WTC11 (cell line): ENCODE results near the gene FBXO36. TPM values are rescaled to one million over a fixed set of nuclear protein-coding genes. Genes with fewer than 3 reads are reported as not detected.

Experiments
- ATAC-seq: fragments of 200-7000 bp; cut with Tn5 transposase; 2 replicates; pipeline ENCODE4 v1.10.0; 2021; ENCODE audit warnings: mild to moderate bottlenecking, moderate library complexity
- CTCF ChIA-PET: fragments of 300-600 bp; sonication (Branson Sonifier 250); formaldehyde crosslinking; loops from one replicate; lab custom pipeline; 2021; ENCODE audit warnings: antibody characterized with exemption; lab: Charles Lee
- POLR2A ChIA-PET: fragments of 350-600 bp; sonication (Branson Sonifier 250); formaldehyde crosslinking; loops from one replicate; lab custom pipeline; 2021; ENCODE audit warnings: antibody characterized with exemption; lab: Charles Lee
- DNase-seq: peaks from one replicate; pipeline ENCODE4 v3.0.0; 2021; ENCODE audit warnings: low spot score
- H3K27ac Mint-ChIP-seq: 2 replicates; pipeline ENCODE4 v1.8.0; 2021; ENCODE audit warnings: mixed read lengths
- H3K27me3 Mint-ChIP-seq: 2 replicates; pipeline ENCODE4 v1.8.0; 2021; ENCODE audit warnings: low read depth, mild to moderate bottlenecking, moderate library complexity, mixed read lengths
- H3K36me3 Mint-ChIP-seq: 2 replicates; pipeline ENCODE4 v1.8.0; 2021; ENCODE audit warnings: mixed read lengths
- H3K4me1 Mint-ChIP-seq: 2 replicates; pipeline ENCODE4 v1.8.0; 2022; ENCODE audit warnings: mixed read lengths
- H3K4me3 Mint-ChIP-seq: 2 replicates; pipeline ENCODE4 v1.8.0; 2021; ENCODE audit warnings: mild to moderate bottlenecking, moderate library complexity, mixed read lengths
- H3K9me3 Mint-ChIP-seq: 2 replicates; pipeline ENCODE4 v1.8.0; 2021; ENCODE audit warnings: mixed read lengths
- E2F4 ChIP-seq: sonication (generic); formaldehyde crosslinking; IDR thresholded peaks from 2 replicates; pipeline ENCODE4 v1.8.1; 2022; ENCODE audit warnings: low read depth, mild to moderate bottlenecking, moderate library complexity, missing genetic modification reagents, borderline replicate concordance
- FOXP4 ChIP-seq: sonication (generic); formaldehyde crosslinking; IDR thresholded peaks from 2 replicates; pipeline ENCODE4 v1.8.0; 2022; ENCODE audit warnings: mild to moderate bottlenecking, missing genetic modification reagents
- GABPB1 ChIP-seq: sonication (generic); formaldehyde crosslinking; IDR thresholded peaks from 2 replicates; pipeline ENCODE4 v1.8.1; 2023; ENCODE audit warnings: mild to moderate bottlenecking, missing genetic modification reagents
- GTF2I ChIP-seq: fragments of 250-450 bp; sonication (Bioruptor Pico); conservative IDR thresholded peaks from 2 replicates; pipeline ENCODE4 v1.4.0; 2021; ENCODE audit warnings: mild to moderate bottlenecking
- JAZF1 ChIP-seq: fragments of 250-450 bp; sonication (Bioruptor Pico); IDR thresholded peaks from 2 replicates; pipeline ENCODE4 v1.9.0; 2021; ENCODE audit warnings: moderate library complexity, mild to moderate bottlenecking, inconsistent platforms
- MXD4 ChIP-seq: fragments of 250-450 bp; sonication (Bioruptor Pico); IDR thresholded peaks from 2 replicates; pipeline ENCODE4 v1.8.0; 2021; ENCODE audit warnings: mild to moderate bottlenecking, moderate library complexity, borderline replicate concordance
- NFE2L1 ChIP-seq: sonication (generic); formaldehyde crosslinking; IDR thresholded peaks from 2 replicates; pipeline ENCODE4 v1.8.1; 2023; ENCODE audit warnings: missing genetic modification reagents
- NR3C1 ChIP-seq: sonication (generic); formaldehyde crosslinking; conservative IDR thresholded peaks from 2 replicates; pipeline ENCODE4 v1.8.1; 2023; ENCODE audit warnings: low read depth, mild to moderate bottlenecking, missing genetic modification reagents
- PREB ChIP-seq: sonication (generic); formaldehyde crosslinking; IDR thresholded peaks from 2 replicates; pipeline ENCODE4 v1.8.1; 2022; ENCODE audit warnings: mild to moderate bottlenecking, missing genetic modification reagents, moderate library complexity, borderline replicate concordance
- SP1 ChIP-seq: sonication (generic); formaldehyde crosslinking; conservative IDR thresholded peaks from 2 replicates; pipeline ENCODE4 v1.8.1; 2022; ENCODE audit warnings: missing genetic modification reagents
- TEAD4 ChIP-seq: sonication (generic); formaldehyde crosslinking; IDR thresholded peaks from 2 replicates; pipeline ENCODE4 v1.8.0; 2022; ENCODE audit warnings: mild to moderate bottlenecking, missing genetic modification reagents
- TP53 ChIP-seq: sonication (generic); formaldehyde crosslinking; IDR thresholded peaks from 2 replicates; pipeline ENCODE4 v1.8.1; 2023; ENCODE audit warnings: mild to moderate bottlenecking, missing genetic modification reagents
- ZNF263 ChIP-seq: sonication (generic); formaldehyde crosslinking; IDR thresholded peaks from 2 replicates; pipeline ENCODE4 v1.8.1; 2022; ENCODE audit warnings: low read depth, mild to moderate bottlenecking, moderate library complexity, missing genetic modification reagents
- ZNF317 ChIP-seq: sonication (generic); formaldehyde crosslinking; IDR thresholded peaks from 2 replicates; pipeline ENCODE4 v1.8.1; 2023; ENCODE audit warnings: low read depth, mild to moderate bottlenecking, moderate library complexity, missing genetic modification reagents, borderline replicate concordance
- ZNF396 ChIP-seq: fragments of 250-450 bp; sonication (Bioruptor Pico); IDR thresholded peaks from 2 replicates; pipeline ENCODE4 v1.8.0; 2021; ENCODE audit warnings: mild to moderate bottlenecking, moderate library complexity, borderline replicate concordance
- ZNF425 ChIP-seq: fragments of 250-450 bp; sonication (Bioruptor Pico); conservative IDR thresholded peaks from 2 replicates; pipeline ENCODE4 v1.9.0; 2021; ENCODE audit warnings: mild to moderate bottlenecking
- total RNA-seq: library from RNA; stranded (reverse); gene quantifications from 3 replicates; pipeline ENCODE4 v1.2.3, GENCODE V29; 2021
- TF ChIP-seq, protein P1 (sequence below): sonication (generic); formaldehyde crosslinking; IDR thresholded peaks from 2 replicates; pipeline ENCODE4 v1.8.0; 2022; ENCODE audit warnings: missing genetic modification reagents
- TF ChIP-seq, protein P2 (sequence below): fragments of 250-450 bp; sonication (Bioruptor Pico); IDR thresholded peaks from 2 replicates; pipeline ENCODE4 v2.1.2; 2022; ENCODE audit warnings: mild to moderate bottlenecking, moderate library complexity
- TF ChIP-seq, protein P3 (sequence below): fragments of 250-450 bp; sonication (Bioruptor Pico); IDR thresholded peaks from 2 replicates; pipeline ENCODE4 v1.9.0; 2021; ENCODE audit warnings: mild to moderate bottlenecking
- TF ChIP-seq, protein P4 (sequence below): fragments of 250-450 bp; sonication (Bioruptor Pico); IDR thresholded peaks from 2 replicates; pipeline ENCODE4 v1.9.0; 2021; ENCODE audit warnings: mild to moderate bottlenecking

Gene FBXO36
- total RNA-seq, 1 experiment from 2014 or later, result 5.3 TPM

DNA sequence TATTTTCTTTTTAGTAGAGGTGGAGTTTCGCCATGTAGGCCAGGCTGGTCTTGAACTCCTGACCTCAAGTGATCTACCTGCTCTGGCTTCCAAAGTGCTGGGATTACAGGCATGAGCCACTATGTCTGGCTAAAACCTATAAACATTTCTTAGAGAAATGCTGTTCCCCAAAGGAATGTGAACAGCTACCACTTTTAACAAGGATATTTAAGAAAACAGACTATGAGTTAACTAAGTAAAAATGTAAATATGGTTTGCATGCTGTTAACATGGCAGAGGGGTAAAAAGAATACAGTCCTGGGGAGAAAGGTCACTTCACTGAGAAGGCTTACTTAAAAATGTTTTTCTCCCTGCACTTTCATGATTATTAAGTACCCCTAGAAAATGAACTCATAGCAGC, 89.3 kb downstream of the FBXO36 start:
- TF ChIP-seq GTF2I (CRISPR knock-in tag) (no peak), ZNF396 (CRISPR knock-in tag) (no peak), TP53 (no peak), SP1 (no peak), MXD4 (no peak), GABPB1 (CRISPR knock-in tag) (no peak), PREB (CRISPR knock-in tag) (no peak), JAZF1 (no peak), ZNF425 (CRISPR knock-in tag) (no peak), NR3C1 (CRISPR knock-in tag) (no peak)
- TF ChIP-seq, protein P1, sequence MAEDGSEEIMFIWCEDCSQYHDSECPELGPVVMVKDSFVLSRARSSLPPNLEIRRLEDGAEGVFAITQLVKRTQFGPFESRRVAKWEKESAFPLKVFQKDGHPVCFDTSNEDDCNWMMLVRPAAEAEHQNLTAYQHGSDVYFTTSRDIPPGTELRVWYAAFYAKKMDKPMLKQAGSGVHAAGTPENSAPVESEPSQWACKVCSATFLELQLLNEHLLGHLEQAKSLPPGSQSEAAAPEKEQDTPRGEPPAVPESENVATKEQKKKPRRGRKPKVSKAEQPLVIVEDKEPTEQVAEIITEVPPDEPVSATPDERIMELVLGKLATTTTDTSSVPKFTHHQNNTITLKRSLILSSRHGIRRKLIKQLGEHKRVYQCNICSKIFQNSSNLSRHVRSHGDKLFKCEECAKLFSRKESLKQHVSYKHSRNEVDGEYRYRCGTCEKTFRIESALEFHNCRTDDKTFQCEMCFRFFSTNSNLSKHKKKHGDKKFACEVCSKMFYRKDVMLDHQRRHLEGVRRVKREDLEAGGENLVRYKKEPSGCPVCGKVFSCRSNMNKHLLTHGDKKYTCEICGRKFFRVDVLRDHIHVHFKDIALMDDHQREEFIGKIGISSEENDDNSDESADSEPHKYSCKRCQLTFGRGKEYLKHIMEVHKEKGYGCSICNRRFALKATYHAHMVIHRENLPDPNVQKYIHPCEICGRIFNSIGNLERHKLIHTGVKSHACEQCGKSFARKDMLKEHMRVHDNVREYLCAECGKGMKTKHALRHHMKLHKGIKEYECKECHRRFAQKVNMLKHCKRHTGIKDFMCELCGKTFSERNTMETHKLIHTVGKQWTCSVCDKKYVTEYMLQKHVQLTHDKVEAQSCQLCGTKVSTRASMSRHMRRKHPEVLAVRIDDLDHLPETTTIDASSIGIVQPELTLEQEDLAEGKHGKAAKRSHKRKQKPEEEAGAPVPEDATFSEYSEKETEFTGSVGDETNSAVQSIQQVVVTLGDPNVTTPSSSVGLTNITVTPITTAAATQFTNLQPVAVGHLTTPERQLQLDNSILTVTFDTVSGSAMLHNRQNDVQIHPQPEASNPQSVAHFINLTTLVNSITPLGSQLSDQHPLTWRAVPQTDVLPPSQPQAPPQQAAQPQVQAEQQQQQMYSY (CRISPR knock-in tag), result no peak
- TF ChIP-seq, protein P2, sequence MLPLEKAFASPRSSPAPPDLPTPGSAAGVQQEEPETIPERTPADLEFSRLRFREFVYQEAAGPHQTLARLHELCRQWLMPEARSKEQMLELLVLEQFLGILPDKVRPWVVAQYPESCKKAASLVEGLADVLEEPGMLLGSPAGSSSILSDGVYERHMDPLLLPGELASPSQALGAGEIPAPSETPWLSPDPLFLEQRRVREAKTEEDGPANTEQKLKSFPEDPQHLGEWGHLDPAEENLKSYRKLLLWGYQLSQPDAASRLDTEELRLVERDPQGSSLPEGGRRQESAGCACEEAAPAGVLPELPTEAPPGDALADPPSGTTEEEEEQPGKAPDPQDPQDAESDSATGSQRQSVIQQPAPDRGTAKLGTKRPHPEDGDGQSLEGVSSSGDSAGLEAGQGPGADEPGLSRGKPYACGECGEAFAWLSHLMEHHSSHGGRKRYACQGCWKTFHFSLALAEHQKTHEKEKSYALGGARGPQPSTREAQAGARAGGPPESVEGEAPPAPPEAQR (CRISPR knock-in tag), result no peak
- TF ChIP-seq, protein P3, sequence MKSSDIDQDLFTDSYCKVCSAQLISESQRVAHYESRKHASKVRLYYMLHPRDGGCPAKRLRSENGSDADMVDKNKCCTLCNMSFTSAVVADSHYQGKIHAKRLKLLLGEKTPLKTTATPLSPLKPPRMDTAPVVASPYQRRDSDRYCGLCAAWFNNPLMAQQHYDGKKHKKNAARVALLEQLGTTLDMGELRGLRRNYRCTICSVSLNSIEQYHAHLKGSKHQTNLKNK (CRISPR knock-in tag), result no peak
- TF ChIP-seq, all 79 proteins: peak for 0
- Mint-ChIP-seq H3K27me3 (no peaks in the 10 kb centered on the region), H3K36me3 (peaks cover 9% of the 10 kb centered on the region), H3K27ac (no peak overlapping the region), H3K4me1 (peaks cover 6% of the 10 kb centered on the region; the same call in 1 of the 2 replicates), H3K4me3 (no peak overlapping the region), H3K9me3 (peaks cover 14% of the 10 kb centered on the region)
- ATAC-seq (no peak), DNase-seq (no peak)
- ChIA-PET POLR2A (no interaction called here), CTCF (interaction anchor here (0.8 to 1.7 kb wide), 2 partner anchors 55 to 149 kb away, joined by 4 to 5 read pairs; no protein-coding TSS in a partner anchor)

GRCh38 chr2:230012267-230012884, 90.1 kb downstream of the FBXO36 start:
- POLR2A ChIA-PET, result no interaction called here
- H3K9me3 Mint-ChIP-seq, result peaks cover 14% of the 10 kb centered on the region
- no peak for TF ChIP-seq TEAD4 (CRISPR knock-in tag)
- TF ChIP-seq ZNF263 (CRISPR knock-in tag), result no peak
- TF ChIP-seq, protein P4, sequence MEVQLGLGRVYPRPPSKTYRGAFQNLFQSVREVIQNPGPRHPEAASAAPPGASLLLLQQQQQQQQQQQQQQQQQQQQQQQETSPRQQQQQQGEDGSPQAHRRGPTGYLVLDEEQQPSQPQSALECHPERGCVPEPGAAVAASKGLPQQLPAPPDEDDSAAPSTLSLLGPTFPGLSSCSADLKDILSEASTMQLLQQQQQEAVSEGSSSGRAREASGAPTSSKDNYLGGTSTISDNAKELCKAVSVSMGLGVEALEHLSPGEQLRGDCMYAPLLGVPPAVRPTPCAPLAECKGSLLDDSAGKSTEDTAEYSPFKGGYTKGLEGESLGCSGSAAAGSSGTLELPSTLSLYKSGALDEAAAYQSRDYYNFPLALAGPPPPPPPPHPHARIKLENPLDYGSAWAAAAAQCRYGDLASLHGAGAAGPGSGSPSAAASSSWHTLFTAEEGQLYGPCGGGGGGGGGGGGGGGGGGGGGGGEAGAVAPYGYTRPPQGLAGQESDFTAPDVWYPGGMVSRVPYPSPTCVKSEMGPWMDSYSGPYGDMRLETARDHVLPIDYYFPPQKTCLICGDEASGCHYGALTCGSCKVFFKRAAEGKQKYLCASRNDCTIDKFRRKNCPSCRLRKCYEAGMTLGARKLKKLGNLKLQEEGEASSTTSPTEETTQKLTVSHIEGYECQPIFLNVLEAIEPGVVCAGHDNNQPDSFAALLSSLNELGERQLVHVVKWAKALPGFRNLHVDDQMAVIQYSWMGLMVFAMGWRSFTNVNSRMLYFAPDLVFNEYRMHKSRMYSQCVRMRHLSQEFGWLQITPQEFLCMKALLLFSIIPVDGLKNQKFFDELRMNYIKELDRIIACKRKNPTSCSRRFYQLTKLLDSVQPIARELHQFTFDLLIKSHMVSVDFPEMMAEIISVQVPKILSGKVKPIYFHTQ (CRISPR knock-in tag), result no peak
- TF ChIP-seq E2F4 (CRISPR knock-in tag), result no peak
- TF ChIP-seq NFE2L1, result no peak
- no peak for TF ChIP-seq ZNF317 (CRISPR knock-in tag)
- TF ChIP-seq FOXP4, result no peak

More at GRCh38 chr2:230012267-230012884, 90.1 kb downstream of the FBXO36 start:
- Mint-ChIP-seq H3K27me3 (no peaks in the 10 kb centered on the region), H3K27ac (no peak overlapping the region), H3K4me1 (peaks cover 6% of the 10 kb centered on the region; the same call in 1 of the 2 replicates), H3K36me3 (peaks cover 9% of the 10 kb centered on the region), H3K4me3 (no peak overlapping the region)
- no peak for ATAC-seq
- CTCF ChIA-PET, result no interaction called here
- DNase-seq, result no peak
